Stimulated activated CD8-positive, alpha-beta memory T cell treated with anti-CD3 and anti-CD28 coated beads, Interleukin-15, amount 100 ng/mL, for 24 hours (primary cell): ENCODE data around the gene ADCY2.

Source experiments
- DNase-seq: peaks from one replicate; pipeline ENCODE4 v3.0.0-alpha.2; 2020; ENCODE audit warnings: low read depth

Gene ADCY2

GRCh38 chr5:7395947-7396712, at the start of gene ADCY2:
Gene ADCY2 (plus strand): TSS chr5:7396138. CDS start chr5:7396297, 159 bp downstream.
- no peak for DNase-seq

- DNase-seq = no peak
Observed at GRCh38 chr5:7347377-7347776, 48.6 kb upstream of the ADCY2 start.

GRCh38 chr5:7348168-7348854, 47.6 kb upstream of the ADCY2 start:
- DNase-seq = no peak

- no peak for DNase-seq
Observed at GRCh38 chr5:7361593-7361992, 34.3 kb upstream of the ADCY2 start.

- DNase-seq = no peak
Observed at GRCh38 chr5:7363067-7363677, 32.8 kb upstream of the ADCY2 start.

- DNase-seq = no peak
Observed at GRCh38 chr5:7364226-7364875, 31.6 kb upstream of the ADCY2 start.

GRCh38 chr5:7367780-7368179, 28.2 kb upstream of the ADCY2 start:
- DNase-seq = no peak

GRCh38 chr5:7372399-7372798, 23.5 kb upstream of the ADCY2 start:
- no peak for DNase-seq

- no peak for DNase-seq
Observed at GRCh38 chr5:7374186-7374585, 21.8 kb upstream of the ADCY2 start.

- no peak for DNase-seq
Observed at GRCh38 chr5:7375457-7375856, 20.5 kb upstream of the ADCY2 start.

- DNase-seq = no peak
Observed at GRCh38 chr5:7376871-7377270, 19.1 kb upstream of the ADCY2 start.

GRCh38 chr5:7377761-7378160, 18.2 kb upstream of the ADCY2 start:
- DNase-seq = no peak

- DNase-seq = no peak
Observed at GRCh38 chr5:7382588-7382987, 13.3 kb upstream of the ADCY2 start.

GRCh38 chr5:7385681-7386080, 10.3 kb upstream of the ADCY2 start:
- DNase-seq = no peak

GRCh38 chr5:7388553-7388952, 7.4 kb upstream of the ADCY2 start:
- no peak for DNase-seq

GRCh38 chr5:7391215-7391614, 4.7 kb upstream of the ADCY2 start:
- DNase-seq = no peak

GRCh38 chr5:7391814-7392692, 3.9 kb upstream of the ADCY2 start:
- DNase-seq = no peak

- DNase-seq = no peak
Observed at GRCh38 chr5:7392693-7393024, 3.3 kb upstream of the ADCY2 start.

- no peak for DNase-seq
Observed at GRCh38 chr5:7393921-7394799, 1.8 kb upstream of the ADCY2 start.

GRCh38 chr5:7394889-7395431, 978 bp upstream of the ADCY2 start:
- no peak for DNase-seq
